AG20443 (cell line): ENCODE data around the gene DLGAP4.

Experiments
- DNase-seq: peaks from one replicate; pipeline ENCODE4 v3.0.0; 2012; ENCODE audit warnings: low spot score, mixed read lengths

Gene DLGAP4

GRCh38 chr20:36477475-36477874, 171.3 kb downstream of the DLGAP4 start:
- DNase-seq = no peak

GRCh38 chr20:36478137-36478905, 172.2 kb downstream of the DLGAP4 start:
- DNase-seq = no peak

- no peak for DNase-seq
Measured at GRCh38 chr20:36479938-36480337, 173.8 kb downstream of the DLGAP4 start.

- DNase-seq = no peak
Measured at GRCh38 chr20:36480456-36481048, 174.4 kb downstream of the DLGAP4 start.

GRCh38 chr20:36481380-36482043, 175.4 kb downstream of the DLGAP4 start:
- DNase-seq = no peak

GRCh38 chr20:36482044-36482473, 175.9 kb downstream of the DLGAP4 start:
- DNase-seq = no peak

- no peak for DNase-seq
Measured at GRCh38 chr20:36483209-36483918, 177.2 kb downstream of the DLGAP4 start.

- DNase-seq = peak; percentile 32
Measured at GRCh38 chr20:36483919-36484808, 178.0 kb downstream of the DLGAP4 start.

- DNase-seq = no peak
Measured at GRCh38 chr20:36485286-36485685, 179.1 kb downstream of the DLGAP4 start.

GRCh38 chr20:36487069-36487468, 180.9 kb downstream of the DLGAP4 start:
- no peak for DNase-seq

GRCh38 chr20:36490191-36490590, 184.1 kb downstream of the DLGAP4 start:
- no peak for DNase-seq

- DNase-seq = no peak
Measured at GRCh38 chr20:36491901-36492617, 185.9 kb downstream of the DLGAP4 start.

GRCh38 chr20:36493051-36493800, 187.1 kb downstream of the DLGAP4 start:
- no peak for DNase-seq

GRCh38 chr20:36493801-36494114, 187.6 kb downstream of the DLGAP4 start:
- peak; percentile 90 for DNase-seq

GRCh38 chr20:36496707-36497669, 190.8 kb downstream of the DLGAP4 start:
- DNase-seq = no peak

- no peak for DNase-seq
Measured at GRCh38 chr20:36497856-36498255, 191.7 kb downstream of the DLGAP4 start.

- no peak for DNase-seq
Measured at GRCh38 chr20:36498386-36499179, 192.4 kb downstream of the DLGAP4 start.

- no peak for DNase-seq
Measured at GRCh38 chr20:36499211-36499610, 193.1 kb downstream of the DLGAP4 start.
